Measurements from ENCODE around the gene RNF11.

The RNF11 gene

DNA sequence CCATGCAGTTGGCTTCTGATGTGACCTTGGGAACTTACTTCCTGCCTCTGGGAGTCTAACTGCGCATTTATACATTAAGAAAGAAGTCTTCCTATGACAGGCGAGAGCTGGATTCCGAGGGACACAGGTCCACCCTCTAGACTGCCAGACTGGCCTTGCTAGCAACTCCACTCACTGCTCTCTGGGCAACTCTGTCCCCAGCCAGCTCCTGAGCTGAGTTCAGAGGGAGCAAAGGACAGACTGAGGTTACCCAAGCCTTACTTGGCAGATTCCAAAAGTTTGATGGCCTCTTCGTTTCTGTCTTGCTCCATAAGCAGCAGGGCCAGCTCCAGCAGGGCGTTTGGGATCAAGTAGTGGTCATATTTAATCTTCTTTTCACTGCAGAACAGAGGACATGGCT lies 52.5 kb downstream of the RNF11 start:
- H3K9ac ChIP-seq (ENCODE audit: low read length in 5 of 5): peak overlapping the region in 1 of 5 donors; percentile 15
- H3K4me1 ChIP-seq (ENCODE audit: control insufficient read depth in 5 of 5, insufficient read depth in 5 of 5, low read length in 5 of 5): peaks cover 0 to 15% (median 8%) of the 10 kb centered on the region in 5 donors
- peaks cover 0 to 3% (median 0%) of the 10 kb centered on the region in 5 donors for H3K36me3 ChIP-seq (ENCODE audit: control insufficient read depth in 5 of 5, insufficient read depth in 5 of 5, low read length in 5 of 5)
- no peak overlapping the region for H3K27ac ChIP-seq (ENCODE audit: low read depth, low read length)
- no peaks in the 10 kb centered on the region for H3K9me3 ChIP-seq (ENCODE audit: control insufficient read depth in 5 of 5, low read length in 5 of 5)
- no peak overlapping the region for H3K4me3 ChIP-seq (ENCODE audit: low read depth in 1 of 5, low read length in 5 of 5)
- H3K27me3 ChIP-seq (ENCODE audit: control insufficient read depth in 5 of 5, insufficient read depth in 4 of 5, low read length in 5 of 5): no peaks in the 10 kb centered on the region

DNA sequence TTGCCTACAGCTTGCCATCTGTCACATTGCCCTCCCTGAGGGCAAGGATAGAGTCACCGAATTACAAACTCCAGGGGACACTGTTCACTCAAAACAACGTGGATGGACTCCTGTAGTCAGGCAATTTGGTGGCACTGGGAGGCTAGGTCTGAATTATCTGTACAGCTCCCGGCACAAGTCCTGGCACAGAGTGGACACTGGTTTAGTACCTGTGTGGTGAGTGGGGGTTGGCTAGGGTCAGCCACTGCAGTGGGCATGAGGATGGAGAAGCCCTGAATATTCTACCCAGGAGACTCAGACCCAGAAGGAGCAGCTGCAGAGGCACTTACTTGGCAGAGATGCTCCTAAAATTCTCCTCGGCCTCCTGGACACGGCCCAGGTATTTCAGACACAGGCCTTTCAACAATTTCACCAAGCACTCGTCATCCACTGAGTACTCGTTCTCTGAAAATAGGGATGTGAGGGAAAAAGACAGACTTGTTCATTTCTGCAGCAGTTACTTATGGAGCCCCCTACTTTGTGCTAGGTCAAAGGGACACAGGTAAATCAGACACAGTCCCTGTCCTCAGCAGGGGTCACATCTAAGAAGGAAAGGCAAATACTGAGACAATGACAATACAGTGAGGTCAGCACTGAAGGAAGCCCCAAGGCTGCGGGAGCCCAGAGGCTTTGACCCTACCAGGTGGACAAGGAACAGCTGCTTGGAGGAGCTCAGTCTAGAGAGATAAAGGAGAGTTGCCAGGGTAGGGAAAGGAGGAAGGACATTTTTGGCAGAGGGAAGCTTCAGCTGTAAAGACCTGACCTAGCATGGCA lies 53.8 kb downstream of the RNF11 start:
- Histone ChIP-seq H3K4me1 (ENCODE audit: control insufficient read depth in 5 of 5, insufficient read depth in 5 of 5, low read length in 5 of 5) (peaks cover 0 to 15% (median 8%) of the 10 kb centered on the region in 5 donors), H3K9me3 (ENCODE audit: control insufficient read depth in 5 of 5, low read length in 5 of 5) (no peaks in the 10 kb centered on the region), H3K36me3 (ENCODE audit: control insufficient read depth in 5 of 5, insufficient read depth in 5 of 5, low read length in 5 of 5) (peaks cover 0 to 3% (median 0%) of the 10 kb centered on the region in 5 donors), H3K27ac (ENCODE audit: low read depth, low read length) (no peak overlapping the region), H3K9ac (ENCODE audit: low read length in 5 of 5) (no peak overlapping the region), H3K27me3 (ENCODE audit: control insufficient read depth in 5 of 5, insufficient read depth in 4 of 5, low read length in 5 of 5) (no peaks in the 10 kb centered on the region), H3K4me3 (ENCODE audit: low read depth in 1 of 5, low read length in 5 of 5) (no peak overlapping the region)

DNA sequence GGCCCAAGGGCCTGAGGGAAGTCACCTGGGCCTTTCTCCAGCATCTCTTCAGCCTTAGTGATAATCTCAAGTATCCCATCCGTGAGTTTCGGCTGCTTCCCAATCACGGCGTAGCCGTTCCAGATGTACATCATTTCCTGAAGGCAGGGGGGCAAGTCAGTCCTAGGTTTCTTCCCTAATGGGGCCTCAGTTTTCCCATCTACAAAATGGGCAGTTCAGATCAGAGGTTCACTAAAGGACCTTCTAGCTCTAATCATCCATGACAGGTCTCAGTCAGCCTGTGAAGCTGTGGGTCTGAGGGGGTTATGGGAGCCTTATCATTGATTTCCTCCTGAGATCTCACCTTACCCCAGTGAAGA lies 54.4 kb downstream of the RNF11 start:
- peaks cover 0 to 15% (median 8%) of the 10 kb centered on the region in 5 donors for H3K4me1 ChIP-seq (ENCODE audit: control insufficient read depth in 5 of 5, insufficient read depth in 5 of 5, low read length in 5 of 5)
- no peaks in the 10 kb centered on the region for H3K9me3 ChIP-seq (ENCODE audit: control insufficient read depth in 5 of 5, low read length in 5 of 5)
- no peaks in the 10 kb centered on the region for H3K27me3 ChIP-seq (ENCODE audit: control insufficient read depth in 5 of 5, insufficient read depth in 4 of 5, low read length in 5 of 5)
- H3K9ac ChIP-seq (ENCODE audit: low read length in 5 of 5): no peak overlapping the region
- peaks cover 0 to 3% (median 0%) of the 10 kb centered on the region in 5 donors for H3K36me3 ChIP-seq (ENCODE audit: control insufficient read depth in 5 of 5, insufficient read depth in 5 of 5, low read length in 5 of 5)
- no peak overlapping the region for H3K4me3 ChIP-seq (ENCODE audit: low read depth in 1 of 5, low read length in 5 of 5)
- H3K27ac ChIP-seq (ENCODE audit: low read depth, low read length): no peak overlapping the region

DNA sequence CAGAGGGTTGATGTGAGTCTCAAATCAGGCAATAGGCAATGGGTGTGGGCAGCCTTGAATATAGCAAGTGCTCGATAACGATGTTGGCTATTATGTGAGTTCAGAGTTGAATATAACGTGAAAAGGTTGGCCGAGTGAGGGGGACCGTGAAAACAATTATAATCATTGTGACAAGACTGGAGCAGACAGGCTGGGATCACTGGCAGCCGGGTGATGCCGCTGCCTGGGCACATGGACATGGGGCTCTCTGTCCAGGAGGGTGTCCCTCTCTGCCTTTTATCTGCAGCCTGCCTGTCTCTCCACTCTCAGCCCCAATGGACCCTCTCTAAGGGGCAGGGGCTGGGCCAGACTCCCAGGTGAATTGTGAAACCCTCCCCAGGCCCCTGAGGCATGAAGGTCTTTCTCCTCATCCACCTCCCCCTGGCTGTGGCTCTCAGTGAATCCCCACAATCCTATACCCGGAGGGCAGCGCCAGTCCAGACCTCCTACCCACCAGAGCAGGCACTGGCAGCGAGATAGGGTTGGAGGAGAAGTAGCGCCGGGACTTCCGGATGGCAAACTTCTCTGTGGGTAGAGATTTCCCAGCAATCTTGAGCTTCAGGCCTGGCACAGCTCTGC lies 57.9 kb downstream of the RNF11 start:
- H3K4me1 ChIP-seq (ENCODE audit: control insufficient read depth in 5 of 5, insufficient read depth in 5 of 5, low read length in 5 of 5): peaks cover 0 to 20% (median 16%) of the 10 kb centered on the region in 5 donors
- H3K9me3 ChIP-seq (ENCODE audit: control insufficient read depth in 5 of 5, low read length in 5 of 5): no peaks in the 10 kb centered on the region
- H3K36me3 ChIP-seq (ENCODE audit: control insufficient read depth in 5 of 5, insufficient read depth in 5 of 5, low read length in 5 of 5): peaks cover 0 to under 1% (median 0%) of the 10 kb centered on the region in 5 donors
- no peaks in the 10 kb centered on the region for H3K27me3 ChIP-seq (ENCODE audit: control insufficient read depth in 5 of 5, insufficient read depth in 4 of 5, low read length in 5 of 5)
- H3K9ac ChIP-seq (ENCODE audit: low read length in 5 of 5): no peak overlapping the region
- H3K4me3 ChIP-seq (ENCODE audit: low read depth in 1 of 5, low read length in 5 of 5): no peak overlapping the region
- no peak overlapping the region for H3K27ac ChIP-seq (ENCODE audit: low read depth, low read length)

DNA sequence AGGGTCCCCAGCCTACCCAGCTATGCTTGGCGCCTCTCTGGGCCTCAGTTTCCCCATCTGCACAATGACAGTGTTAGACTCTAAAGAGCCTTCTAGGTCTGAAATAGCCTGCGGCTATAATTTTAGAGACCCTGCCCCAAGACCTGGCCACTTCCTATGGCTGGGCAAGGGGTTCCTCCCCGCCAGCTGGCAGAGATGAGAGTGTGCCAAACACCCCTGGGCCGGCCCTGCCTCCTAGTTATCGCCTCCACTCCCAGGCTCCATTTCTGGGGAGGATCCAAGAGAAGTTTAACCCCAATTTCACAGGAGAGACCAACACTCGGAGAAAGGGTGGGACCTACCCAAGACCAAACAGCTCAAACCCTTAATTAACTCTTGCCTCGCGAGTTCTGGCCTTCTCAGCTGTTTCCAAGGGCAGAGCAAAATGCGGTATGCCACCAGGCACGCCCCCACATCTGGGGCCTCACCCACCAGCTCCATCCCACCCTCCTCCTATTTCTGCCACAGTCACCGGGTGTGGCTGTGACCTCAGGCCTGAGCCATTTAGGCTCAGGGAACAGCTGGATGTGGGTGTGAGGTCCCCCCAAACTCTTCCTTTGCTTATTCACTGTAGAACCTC lies 58.6 kb downstream of the RNF11 start:
- H3K4me1 ChIP-seq (ENCODE audit: control insufficient read depth in 5 of 5, insufficient read depth in 5 of 5, low read length in 5 of 5): peaks cover 0 to 19% (median 14%) of the 10 kb centered on the region in 5 donors
- H3K9ac ChIP-seq (ENCODE audit: low read length in 5 of 5): no peak overlapping the region
- H3K27me3 ChIP-seq (ENCODE audit: control insufficient read depth in 5 of 5, insufficient read depth in 4 of 5, low read length in 5 of 5): no peaks in the 10 kb centered on the region
- no peak overlapping the region for H3K4me3 ChIP-seq (ENCODE audit: low read depth in 1 of 5, low read length in 5 of 5)
- no peaks in the 10 kb centered on the region for H3K9me3 ChIP-seq (ENCODE audit: control insufficient read depth in 5 of 5, low read length in 5 of 5)
- no peaks in the 10 kb centered on the region for H3K36me3 ChIP-seq (ENCODE audit: control insufficient read depth in 5 of 5, insufficient read depth in 5 of 5, low read length in 5 of 5)
- no peak overlapping the region for H3K27ac ChIP-seq (ENCODE audit: low read depth, low read length)

DNA sequence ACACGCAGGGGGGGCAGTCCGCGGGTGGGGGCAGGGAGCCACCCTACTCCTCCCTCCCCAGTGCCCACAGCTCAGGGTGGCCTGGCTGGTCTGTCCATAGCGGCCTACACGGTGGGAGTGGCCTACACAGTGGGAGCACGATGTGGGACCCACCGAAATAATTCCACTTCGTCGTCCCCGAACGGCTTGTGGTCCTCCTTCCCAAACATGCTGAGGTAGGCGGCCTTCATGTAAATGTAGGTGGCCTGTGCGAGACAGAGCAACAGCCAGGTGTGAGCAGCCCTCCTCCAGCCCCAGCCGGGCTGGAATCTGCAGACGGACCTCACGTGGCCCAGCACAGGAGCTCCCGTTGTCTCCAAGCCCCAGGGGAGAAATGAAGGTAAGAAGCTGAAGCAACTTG lies 59.9 kb downstream of the RNF11 start:
- no peak overlapping the region for H3K27ac ChIP-seq (ENCODE audit: low read depth, low read length)

DNA sequence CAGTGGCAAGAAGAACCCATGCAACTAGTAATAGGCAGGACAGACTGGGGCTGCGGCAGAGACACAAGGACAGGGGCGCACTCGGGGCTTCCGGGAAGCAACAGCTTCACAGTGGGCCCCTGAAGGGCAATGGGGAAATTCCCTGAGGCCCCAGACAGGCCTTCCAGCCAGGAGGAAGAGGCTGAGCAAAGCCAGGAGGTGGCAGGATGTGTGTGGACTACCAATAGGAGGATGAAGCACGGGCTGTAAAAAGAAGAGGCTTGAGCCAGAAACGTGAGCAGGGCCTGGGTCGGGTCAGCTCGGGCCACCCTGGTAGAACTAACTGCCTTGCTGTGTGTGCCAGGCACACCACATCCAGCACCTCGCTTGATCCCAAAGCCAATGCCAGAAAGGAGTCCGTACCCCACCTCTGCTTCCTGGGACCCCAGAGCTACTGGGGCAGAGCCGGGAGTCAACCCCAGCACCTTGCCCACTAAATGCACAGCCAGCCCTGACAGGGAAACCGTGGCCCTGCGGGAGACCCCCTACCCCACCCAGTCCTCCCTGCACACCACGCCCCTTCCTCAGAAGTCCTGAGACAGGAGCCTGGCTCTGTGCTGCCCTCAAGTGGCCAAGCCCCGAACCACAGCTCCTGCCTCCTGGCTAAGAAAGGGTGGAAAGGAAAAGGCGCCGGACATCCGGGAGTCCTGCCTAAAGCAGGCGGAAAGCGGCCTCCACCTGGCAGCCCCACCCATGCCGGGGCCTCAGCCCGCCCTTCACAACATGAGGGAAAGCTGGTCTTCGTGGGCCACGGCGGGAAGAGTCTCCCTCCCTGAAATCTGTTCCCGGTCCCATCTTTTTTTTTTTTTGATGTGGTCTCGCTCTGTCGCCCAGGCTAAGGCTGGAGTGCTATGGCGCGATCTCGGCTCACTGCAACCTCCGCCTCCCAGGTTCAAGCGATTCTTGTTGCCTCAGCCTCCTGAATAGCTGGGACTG lies 60.6 kb downstream of the RNF11 start:
- Histone ChIP-seq H3K27ac (ENCODE audit: low read depth, low read length) (no peak overlapping the region), H3K36me3 (ENCODE audit: control insufficient read depth in 5 of 5, insufficient read depth in 5 of 5, low read length in 5 of 5) (no peaks in the 10 kb centered on the region), H3K9me3 (ENCODE audit: control insufficient read depth in 5 of 5, low read length in 5 of 5) (no peaks in the 10 kb centered on the region), H3K4me3 (ENCODE audit: low read depth in 1 of 5, low read length in 5 of 5) (peak overlapping the region; percentile 64 to 75 (median 72)), H3K4me1 (ENCODE audit: control insufficient read depth in 5 of 5, insufficient read depth in 5 of 5, low read length in 5 of 5) (peaks cover 0 to 19% (median 14%) of the 10 kb centered on the region in 5 donors), H3K9ac (ENCODE audit: low read length in 5 of 5) (peak overlapping the region in 4 of 5 donors; percentile 43 to 72 (median 64)), H3K27me3 (ENCODE audit: control insufficient read depth in 5 of 5, insufficient read depth in 4 of 5, low read length in 5 of 5) (no peaks in the 10 kb centered on the region)

More for the DNA sequence above, 59.9 kb downstream of the RNF11 start:
- no peak overlapping the region for H3K9ac ChIP-seq (ENCODE audit: low read length in 5 of 5)
- no peaks in the 10 kb centered on the region for H3K36me3 ChIP-seq (ENCODE audit: control insufficient read depth in 5 of 5, insufficient read depth in 5 of 5, low read length in 5 of 5)
- no peaks in the 10 kb centered on the region for H3K27me3 ChIP-seq (ENCODE audit: control insufficient read depth in 5 of 5, insufficient read depth in 4 of 5, low read length in 5 of 5)
- H3K9me3 ChIP-seq (ENCODE audit: control insufficient read depth in 5 of 5, low read length in 5 of 5): no peaks in the 10 kb centered on the region
- H3K4me1 ChIP-seq (ENCODE audit: control insufficient read depth in 5 of 5, insufficient read depth in 5 of 5, low read length in 5 of 5): peaks cover 0 to 19% (median 14%) of the 10 kb centered on the region in 5 donors
- no peak overlapping the region for H3K4me3 ChIP-seq (ENCODE audit: low read depth in 1 of 5, low read length in 5 of 5)

DNA sequence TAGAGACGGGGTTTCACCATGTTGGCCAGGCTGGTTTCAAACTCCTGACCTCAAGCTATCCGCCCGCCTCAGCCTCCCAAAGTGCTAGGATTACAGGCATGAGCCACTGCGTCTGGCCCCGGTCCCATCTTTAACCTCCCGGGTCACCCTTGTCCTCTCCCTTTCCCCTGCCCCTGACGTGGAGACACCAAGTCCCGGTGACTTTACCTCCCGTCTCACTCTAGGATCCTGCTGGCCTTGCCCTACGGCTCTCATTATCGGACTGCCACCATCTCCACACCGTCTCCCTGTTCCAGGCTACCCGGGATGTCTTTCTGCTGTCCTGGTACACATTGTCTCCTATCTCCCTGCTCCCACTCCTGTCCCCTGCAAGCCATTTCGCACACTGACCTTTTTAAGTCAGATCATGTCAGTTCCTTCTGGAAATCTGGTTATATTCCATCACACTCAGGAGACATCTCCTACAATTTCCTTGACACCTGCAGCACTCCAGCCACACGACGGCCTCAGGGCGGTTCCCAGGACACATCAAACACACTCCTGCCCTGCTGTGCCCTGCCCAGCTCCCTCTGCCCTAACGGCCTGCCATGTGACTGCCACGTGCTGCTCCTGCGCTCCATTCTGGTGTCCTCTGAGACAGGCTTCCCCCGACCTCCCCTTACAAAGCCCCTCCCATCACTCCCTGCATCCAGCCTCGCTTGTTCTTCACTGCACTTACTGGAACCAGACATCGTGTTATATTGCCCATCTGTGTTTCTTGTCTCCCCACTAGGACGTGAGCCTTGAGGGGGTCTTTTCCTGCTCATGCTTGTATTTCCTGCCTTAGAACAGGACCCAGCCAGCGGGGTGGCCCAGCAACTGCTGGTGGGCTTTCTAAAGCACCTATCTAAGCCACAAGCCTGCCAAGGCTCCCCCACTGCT lies 61.6 kb downstream of the RNF11 start:
- Histone ChIP-seq H3K9ac (ENCODE audit: low read length in 5 of 5) (peak overlapping the region in 3 of 5 donors; percentile 57 to 72 (median 72)), H3K4me1 (ENCODE audit: control insufficient read depth in 5 of 5, insufficient read depth in 5 of 5, low read length in 5 of 5) (peaks cover 0 to 19% (median 14%) of the 10 kb centered on the region in 5 donors), H3K36me3 (ENCODE audit: control insufficient read depth in 5 of 5, insufficient read depth in 5 of 5, low read length in 5 of 5) (no peaks in the 10 kb centered on the region), H3K27me3 (ENCODE audit: control insufficient read depth in 5 of 5, insufficient read depth in 4 of 5, low read length in 5 of 5) (no peaks in the 10 kb centered on the region), H3K4me3 (ENCODE audit: low read depth in 1 of 5, low read length in 5 of 5) (peak overlapping the region; percentile 64 to 75 (median 72)), H3K9me3 (ENCODE audit: control insufficient read depth in 5 of 5, low read length in 5 of 5) (no peaks in the 10 kb centered on the region), H3K27ac (ENCODE audit: low read depth, low read length) (no peak overlapping the region)

DNA sequence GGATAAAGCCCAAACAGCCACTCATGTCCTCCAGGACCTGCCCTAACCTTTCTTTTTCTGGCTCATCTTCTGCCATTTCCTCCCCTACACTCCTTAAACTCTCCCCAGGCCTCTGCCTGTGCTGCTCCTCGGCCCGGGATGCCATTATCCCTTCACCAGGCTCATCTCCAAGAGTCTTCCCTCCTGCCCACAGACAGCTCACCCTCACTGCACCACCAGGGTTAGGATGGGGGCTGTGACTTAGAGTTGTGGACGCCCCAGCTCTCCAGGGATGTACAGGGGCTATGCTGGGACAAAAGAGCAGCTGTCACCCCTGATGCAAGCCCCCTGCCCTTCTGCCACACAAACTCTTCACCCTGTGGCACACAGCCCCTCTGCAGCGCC lies 62.2 kb downstream of the RNF11 start:
- H3K4me1 ChIP-seq (ENCODE audit: control insufficient read depth in 5 of 5, insufficient read depth in 5 of 5, low read length in 5 of 5): peaks cover 0 to 19% (median 14%) of the 10 kb centered on the region in 5 donors
- no peaks in the 10 kb centered on the region for H3K9me3 ChIP-seq (ENCODE audit: control insufficient read depth in 5 of 5, low read length in 5 of 5)
- H3K27me3 ChIP-seq (ENCODE audit: control insufficient read depth in 5 of 5, insufficient read depth in 4 of 5, low read length in 5 of 5): no peaks in the 10 kb centered on the region
- H3K27ac ChIP-seq (ENCODE audit: low read depth, low read length): no peak overlapping the region
- H3K9ac ChIP-seq (ENCODE audit: low read length in 5 of 5): no peak overlapping the region
- H3K36me3 ChIP-seq (ENCODE audit: control insufficient read depth in 5 of 5, insufficient read depth in 5 of 5, low read length in 5 of 5): no peaks in the 10 kb centered on the region
- no peak overlapping the region for H3K4me3 ChIP-seq (ENCODE audit: low read depth in 1 of 5, low read length in 5 of 5)

All from subcutaneous abdominal adipose tissue (tissue), 5 donors.